ENCODE measurements around the gene P2RY8. TPM values are rescaled to one million over a fixed set of nuclear protein-coding genes. Genes with fewer than 3 reads are reported as not detected.
"Not testable (repeated sequence)": the region's sequence is repeated elsewhere in the genome, so short reads cannot be mapped to it uniquely, and the experiment has no call there.

P2RY8 gene
- total RNA-seq, 1 experiment from 2014 or later: 0.37 TPM

DNA sequence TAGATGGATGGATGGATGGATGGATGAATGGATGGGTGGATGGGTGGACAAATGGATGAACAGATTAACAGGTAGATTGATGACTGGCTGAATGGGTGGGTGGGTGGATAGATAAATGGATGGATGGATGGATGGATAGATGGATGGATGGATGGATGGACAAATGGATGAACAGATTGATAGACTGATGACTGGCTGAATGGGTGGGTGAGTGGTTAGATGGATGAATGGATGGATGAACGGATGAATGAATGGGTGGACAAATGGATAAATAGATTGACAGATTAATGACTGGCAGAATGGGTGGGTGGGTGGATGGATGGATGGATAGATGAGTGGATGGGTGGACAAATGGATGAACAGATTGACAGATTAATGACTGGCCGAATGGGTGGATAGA, 40.9 kb upstream of the P2RY8 start:
- ChIA-PET POLR2A (no interaction called here), CTCF (no interaction called here)
- Mint-ChIP-seq H3K4me1 (no peaks in the 10 kb centered on the region), H3K27me3 (ENCODE audit: low read depth) (no peaks in the 10 kb centered on the region), H3K4me3 (no peak overlapping the region), H3K9me3 (peaks cover 18% of the 10 kb centered on the region), H3K27ac (no peak overlapping the region), H3K36me3 (0 out of 2 replicates have a peak, but pooled peaks cover 3% of the 10 kb centered on the region)
- TF ChIP-seq, protein P1, sequence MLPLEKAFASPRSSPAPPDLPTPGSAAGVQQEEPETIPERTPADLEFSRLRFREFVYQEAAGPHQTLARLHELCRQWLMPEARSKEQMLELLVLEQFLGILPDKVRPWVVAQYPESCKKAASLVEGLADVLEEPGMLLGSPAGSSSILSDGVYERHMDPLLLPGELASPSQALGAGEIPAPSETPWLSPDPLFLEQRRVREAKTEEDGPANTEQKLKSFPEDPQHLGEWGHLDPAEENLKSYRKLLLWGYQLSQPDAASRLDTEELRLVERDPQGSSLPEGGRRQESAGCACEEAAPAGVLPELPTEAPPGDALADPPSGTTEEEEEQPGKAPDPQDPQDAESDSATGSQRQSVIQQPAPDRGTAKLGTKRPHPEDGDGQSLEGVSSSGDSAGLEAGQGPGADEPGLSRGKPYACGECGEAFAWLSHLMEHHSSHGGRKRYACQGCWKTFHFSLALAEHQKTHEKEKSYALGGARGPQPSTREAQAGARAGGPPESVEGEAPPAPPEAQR (CRISPR knock-in tag; IDR thresholded peaks at IDR 0.05): no peak
- TF ChIP-seq ZNF121 (CRISPR knock-in tag; IDR thresholded peaks at IDR 0.05): no peak
- TF ChIP-seq ZNF512 (CRISPR knock-in tag; IDR thresholded peaks at IDR 0.05; ENCODE audit: borderline replicate concordance): no peak
- no peak for TF ChIP-seq CREM (CRISPR knock-in tag; IDR thresholded peaks at IDR 0.05)
- no peak for TF ChIP-seq ZNF416 (CRISPR knock-in tag; IDR thresholded peaks at IDR 0.05)
- TF ChIP-seq HMGA2 (CRISPR knock-in tag; IDR thresholded peaks at IDR 0.05): no peak
- TF ChIP-seq JUN (CRISPR knock-in tag; IDR thresholded peaks at IDR 0.05): no peak
- TF ChIP-seq MYBL2 (CRISPR knock-in tag; IDR thresholded peaks at IDR 0.05): no peak
- TF ChIP-seq, protein P2, sequence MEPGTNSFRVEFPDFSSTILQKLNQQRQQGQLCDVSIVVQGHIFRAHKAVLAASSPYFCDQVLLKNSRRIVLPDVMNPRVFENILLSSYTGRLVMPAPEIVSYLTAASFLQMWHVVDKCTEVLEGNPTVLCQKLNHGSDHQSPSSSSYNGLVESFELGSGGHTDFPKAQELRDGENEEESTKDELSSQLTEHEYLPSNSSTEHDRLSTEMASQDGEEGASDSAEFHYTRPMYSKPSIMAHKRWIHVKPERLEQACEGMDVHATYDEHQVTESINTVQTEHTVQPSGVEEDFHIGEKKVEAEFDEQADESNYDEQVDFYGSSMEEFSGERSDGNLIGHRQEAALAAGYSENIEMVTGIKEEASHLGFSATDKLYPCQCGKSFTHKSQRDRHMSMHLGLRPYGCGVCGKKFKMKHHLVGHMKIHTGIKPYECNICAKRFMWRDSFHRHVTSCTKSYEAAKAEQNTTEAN (CRISPR knock-in tag; IDR thresholded peaks at IDR 0.05): no peak
- no peak for TF ChIP-seq NR3C1 (CRISPR knock-in tag; conservative IDR thresholded peaks at IDR 0.05; ENCODE audit: low read depth)
- no peak for TF ChIP-seq MLX (CRISPR knock-in tag; IDR thresholded peaks at IDR 0.05)
- no peak for TF ChIP-seq GRHL2 (CRISPR knock-in tag; IDR thresholded peaks at IDR 0.05; ENCODE audit: insufficient replicate concordance, severe bottlenecking)
- TF ChIP-seq ZNF423 (CRISPR knock-in tag; IDR thresholded peaks at IDR 0.05): no peak
- TF ChIP-seq ARID4B (CRISPR knock-in tag; IDR thresholded peaks at IDR 0.05; ENCODE audit: borderline replicate concordance): no peak
- DNase-seq (ENCODE audit: low spot score) (no peak), ATAC-seq (no peak)

- H3K9me3 Mint-ChIP-seq: peaks cover 18% of the 10 kb centered on the region
- no peak overlapping the region for H3K27ac Mint-ChIP-seq
- no peaks in the 10 kb centered on the region for H3K4me1 Mint-ChIP-seq
- POLR2A ChIA-PET: no interaction called here
- no peak overlapping the region for H3K4me3 Mint-ChIP-seq
- no peak for TF ChIP-seq ZNF671 (CRISPR knock-in tag; IDR thresholded peaks at IDR 0.05)
- TF ChIP-seq, protein P3, sequence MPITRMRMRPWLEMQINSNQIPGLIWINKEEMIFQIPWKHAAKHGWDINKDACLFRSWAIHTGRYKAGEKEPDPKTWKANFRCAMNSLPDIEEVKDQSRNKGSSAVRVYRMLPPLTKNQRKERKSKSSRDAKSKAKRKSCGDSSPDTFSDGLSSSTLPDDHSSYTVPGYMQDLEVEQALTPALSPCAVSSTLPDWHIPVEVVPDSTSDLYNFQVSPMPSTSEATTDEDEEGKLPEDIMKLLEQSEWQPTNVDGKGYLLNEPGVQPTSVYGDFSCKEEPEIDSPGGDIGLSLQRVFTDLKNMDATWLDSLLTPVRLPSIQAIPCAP (CRISPR knock-in tag; IDR thresholded peaks at IDR 0.05): no peak
- TF ChIP-seq ZNF423 (CRISPR knock-in tag; IDR thresholded peaks at IDR 0.05): no peak
- no peak for TF ChIP-seq MLX (CRISPR knock-in tag; IDR thresholded peaks at IDR 0.05)
- ATAC-seq: no peak
- no peaks in the 10 kb centered on the region for H3K27me3 Mint-ChIP-seq (ENCODE audit: low read depth)
- no peak for DNase-seq (ENCODE audit: low spot score)
- CTCF ChIA-PET: no interaction called here
- H3K36me3 Mint-ChIP-seq: 0 out of 2 replicates have a peak, but pooled peaks cover 3% of the 10 kb centered on the region
Observed at GRCh38 chrX:1576201-1576992, 39.4 kb upstream of the P2RY8 start.

GRCh38 chrX:1574181-1574580, 37.2 kb upstream of the P2RY8 start:
- H3K4me1 Mint-ChIP-seq; DNase-seq (ENCODE audit: low spot score); ATAC-seq; H3K4me3 Mint-ChIP-seq; H3K27ac Mint-ChIP-seq; CTCF ChIA-PET; H3K36me3 Mint-ChIP-seq; H3K9me3 Mint-ChIP-seq; H3K27me3 Mint-ChIP-seq (ENCODE audit: low read depth); POLR2A ChIA-PET: not testable (repeated sequence)
